Spinal cord (tissue), 10 donors: ENCODE measurements around the gene KIAA1958. TPM values are rescaled to one million over a fixed set of nuclear protein-coding genes. Genes with fewer than 3 reads are reported as not detected.

Experiments
- DNase-seq, 6 donors: peaks; one replicate each; pipeline versions ENCODE4 v3.0.0 to v3.0.0-alpha.2; 2013 to 2015; ENCODE audit warnings: low spot score in 6 of 6, low read depth in 4 of 6
- H3K27ac ChIP-seq: one replicate; pipeline ENCODE4 v1.5.1; 2013; ENCODE audit warnings: low read depth, low read length, control low read depth
- H3K27me3 ChIP-seq: one replicate; pipeline ENCODE4 v1.6.1; 2013; ENCODE audit warnings: low read length; ENCODE audit not compliant: control insufficient read depth, insufficient read depth
- H3K36me3 ChIP-seq: one replicate; pipeline ENCODE4 v1.6.1; 2013; ENCODE audit warnings: low read length; ENCODE audit not compliant: control insufficient read depth, insufficient read depth
- H3K4me1 ChIP-seq: one replicate; pipeline ENCODE4 v1.6.1; 2013; ENCODE audit warnings: low read length; ENCODE audit not compliant: control insufficient read depth, insufficient read depth
- H3K4me3 ChIP-seq: one replicate; pipeline ENCODE4 v1.5.1; 2013; ENCODE audit warnings: low read depth, low read length, control low read depth
- H3K9me3 ChIP-seq: one replicate; pipeline ENCODE4 v1.6.1; 2013; ENCODE audit warnings: low read length; ENCODE audit not compliant: control insufficient read depth, insufficient read depth
- WGBS: methylation state at CpG from one replicate; pipeline ENCODE4 v1.1.5; 2013; ENCODE audit warnings: missing lambda C conversion rate; ENCODE audit not compliant: insufficient coverage; 5-methylcytosine and 5-hydroxymethylcytosine counted together
- polyA plus RNA-seq, 2 donors: library from polyadenylated mRNA; unstranded; fragments of 120-200 nt; gene quantifications; one replicate each; pipeline ENCODE4 v1.2.1, GENCODE V29; 2013; ENCODE audit not compliant: insufficient read length in 2 of 2
- total RNA-seq, 2 donors: library from RNA; depleted of rRNA in 1 of 2; stranded (reverse); fragments of 120-200 nt in 1 of 2; fragments of >200 nt in 1 of 2; gene quantifications; one replicate each; pipeline versions ENCODE4 v1.2.3 to v1.2.4, GENCODE V29; 2013 to 2014
- donor health status: healthy.

The KIAA1958 gene
- total and polyA plus RNA-seq, 4 donors = 11.0 to 16.9 (median 15.0) TPM

GRCh38 chr9:112624711-112625707 is 138.4 kb downstream of the KIAA1958 start:
- no peaks in the 10 kb centered on the region for H3K4me1 ChIP-seq
- H3K36me3 ChIP-seq = no peaks in the 10 kb centered on the region
- no peaks in the 10 kb centered on the region for H3K9me3 ChIP-seq
- no peak overlapping the region for H3K4me3 ChIP-seq
- WGBS = 100% methylated on average over 1 of the region's 7 CpGs
- DNase-seq = no peak
- no peak overlapping the region for H3K27ac ChIP-seq
- H3K27me3 ChIP-seq = no peaks in the 10 kb centered on the region

DNA sequence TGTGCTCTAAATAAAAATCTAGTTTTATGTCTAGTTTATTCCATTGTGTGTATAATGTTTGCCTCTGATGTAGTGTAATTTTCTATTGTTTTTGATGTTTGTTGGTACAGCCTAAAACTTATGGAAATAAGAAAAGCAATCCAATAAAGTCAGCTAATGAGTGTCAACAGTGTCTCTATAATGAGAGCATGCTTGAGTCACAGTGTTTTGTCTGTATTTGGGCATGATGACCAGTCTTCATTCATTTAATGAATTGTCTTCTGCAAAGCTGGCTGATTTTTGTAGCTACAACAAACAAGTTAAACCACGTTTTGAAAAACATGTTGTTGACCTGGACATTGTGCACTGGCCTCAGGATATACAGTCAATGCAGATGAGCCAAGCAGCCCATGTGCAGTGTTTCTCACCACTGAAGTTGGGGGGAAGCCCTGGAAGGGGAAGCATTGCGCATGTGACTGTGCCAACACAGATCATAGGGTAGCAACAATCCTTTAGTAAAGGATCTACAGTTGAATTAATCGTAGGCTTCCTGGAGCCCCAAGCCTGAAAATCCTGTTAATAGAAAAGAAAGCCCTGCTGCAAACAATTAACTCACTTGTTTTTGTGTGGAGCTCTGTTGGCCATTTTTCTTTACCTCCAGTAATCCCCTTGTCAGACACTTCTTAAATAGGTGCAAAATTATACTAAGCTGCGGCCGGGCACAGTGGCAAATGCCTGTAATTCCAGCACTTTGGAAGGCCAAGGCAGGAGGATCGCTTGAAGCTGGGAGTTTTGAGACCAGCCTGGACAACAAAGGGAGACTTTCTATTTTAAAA is 143.3 kb downstream of the KIAA1958 start:
- peak in 1 of 6 donors; percentile 15 for DNase-seq
- no peak overlapping the region for H3K4me3 ChIP-seq
- H3K27me3 ChIP-seq = no peaks in the 10 kb centered on the region
- 31% methylated on average over 2 of the region's 6 CpGs for WGBS
- H3K9me3 ChIP-seq = no peaks in the 10 kb centered on the region
- H3K36me3 ChIP-seq = no peaks in the 10 kb centered on the region
- H3K27ac ChIP-seq = no peak overlapping the region
- no peaks in the 10 kb centered on the region for H3K4me1 ChIP-seq

- Histone ChIP-seq H3K9me3 (no peaks in the 10 kb centered on the region), H3K4me1 (no peaks in the 10 kb centered on the region), H3K4me3 (no peak overlapping the region), H3K27me3 (no peaks in the 10 kb centered on the region), H3K27ac (no peak overlapping the region), H3K36me3 (no peaks in the 10 kb centered on the region)
- no CpG with 5 or more reads among the region's 3 CpGs for WGBS
- DNase-seq = no peak
These were observed 144.9 kb downstream of the KIAA1958 start for GRCh38 chr9:112631313-112632070.

GRCh38 chr9:112640311-112640710 is 153.7 kb downstream of the KIAA1958 start:
- no peak for DNase-seq
- Histone ChIP-seq H3K36me3 (no peaks in the 10 kb centered on the region), H3K27me3 (no peaks in the 10 kb centered on the region), H3K27ac (no peak overlapping the region), H3K4me1 (no peaks in the 10 kb centered on the region), H3K4me3 (no peak overlapping the region), H3K9me3 (peaks cover 4% of the 10 kb centered on the region)
- 95% methylated on average over 3 of the region's 4 CpGs for WGBS

- WGBS = 86% methylated on average over 1 of the region's 3 CpGs
- Histone ChIP-seq H3K4me3 (no peak overlapping the region), H3K27ac (no peak overlapping the region), H3K27me3 (no peaks in the 10 kb centered on the region), H3K9me3 (peaks cover 4% of the 10 kb centered on the region), H3K36me3 (no peaks in the 10 kb centered on the region), H3K4me1 (no peaks in the 10 kb centered on the region)
- no peak for DNase-seq
These were observed 155.5 kb downstream of the KIAA1958 start for GRCh38 chr9:112642126-112642525.

DNA sequence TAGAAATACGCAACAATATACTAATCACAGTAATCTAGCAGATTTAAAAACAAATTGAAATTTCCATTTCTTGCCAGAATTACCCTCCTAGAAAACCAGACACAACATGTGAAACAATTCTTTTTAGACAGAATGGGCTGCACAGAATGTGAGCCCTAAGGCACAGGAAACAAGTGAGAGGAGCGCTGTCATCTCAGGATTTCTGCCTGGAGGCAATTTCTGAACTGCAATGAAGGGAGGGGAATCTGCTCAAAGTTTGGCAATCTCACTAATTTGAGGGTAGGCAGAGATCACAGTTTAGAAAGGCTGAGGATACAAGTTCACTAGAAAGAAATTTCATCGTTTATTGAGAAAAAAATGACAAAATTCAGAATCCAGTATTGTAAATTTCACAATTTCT is 161.0 kb downstream of the KIAA1958 start:
- H3K36me3 ChIP-seq = no peaks in the 10 kb centered on the region
- H3K9me3 ChIP-seq = no peaks in the 10 kb centered on the region
- DNase-seq = no peak
- no peaks in the 10 kb centered on the region for H3K4me1 ChIP-seq
- H3K27me3 ChIP-seq = no peaks in the 10 kb centered on the region
- H3K4me3 ChIP-seq = no peak overlapping the region
- WGBS = 100% methylated on average over 1 of the region's 3 CpGs
- H3K27ac ChIP-seq = no peak overlapping the region

DNA sequence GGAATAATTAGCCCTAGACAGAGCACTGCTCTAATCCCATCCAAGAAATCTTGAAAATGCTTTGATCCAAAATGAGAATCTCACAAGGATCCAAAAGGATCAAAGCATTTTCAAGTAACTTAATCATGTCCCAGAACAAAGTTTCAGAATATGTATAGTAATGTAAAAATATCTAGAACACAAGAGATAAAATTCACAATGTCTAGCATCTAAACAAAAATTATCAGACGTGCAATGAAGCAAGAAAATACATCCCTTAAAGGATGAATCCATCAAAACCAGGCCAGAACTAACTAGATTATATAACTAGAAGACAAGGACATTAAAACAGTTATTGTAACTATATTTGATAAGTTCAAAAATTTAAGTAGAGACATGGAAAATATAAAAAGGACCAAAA is 162.0 kb downstream of the KIAA1958 start:
- DNase-seq = no peak
- Histone ChIP-seq H3K36me3 (no peaks in the 10 kb centered on the region), H3K9me3 (no peaks in the 10 kb centered on the region), H3K4me1 (no peaks in the 10 kb centered on the region), H3K4me3 (no peak overlapping the region), H3K27ac (no peak overlapping the region), H3K27me3 (no peaks in the 10 kb centered on the region)
- WGBS = no CpG with 5 or more reads among the region's 1 CpG

GRCh38 chr9:112654282-112654681 is 167.7 kb downstream of the KIAA1958 start:
- no peak for DNase-seq
- no peak overlapping the region for H3K4me3 ChIP-seq
- H3K27ac ChIP-seq = no peak overlapping the region
- H3K36me3 ChIP-seq = peaks cover 2% of the 10 kb centered on the region
- 100% methylated on average over 1 of the region's 5 CpGs for WGBS
- H3K27me3 ChIP-seq = no peaks in the 10 kb centered on the region
- no peaks in the 10 kb centered on the region for H3K4me1 ChIP-seq
- H3K9me3 ChIP-seq = no peaks in the 10 kb centered on the region

- H3K27me3 ChIP-seq = no peaks in the 10 kb centered on the region
- 96% methylated on average over 2 of the region's 3 CpGs for WGBS
- H3K27ac ChIP-seq = no peak overlapping the region
- no peaks in the 10 kb centered on the region for H3K4me1 ChIP-seq
- peaks cover 11% of the 10 kb centered on the region for H3K36me3 ChIP-seq
- H3K9me3 ChIP-seq = no peaks in the 10 kb centered on the region
- DNase-seq = no peak
- no peak overlapping the region for H3K4me3 ChIP-seq
These were observed 169.0 kb downstream of the KIAA1958 start for GRCh38 chr9:112655668-112656067.
